ENCODE data around the gene TFR2. TPM values are rescaled to one million over a fixed set of nuclear protein-coding genes. Genes with fewer than 3 reads are reported as not detected.

TFR2 gene
- total RNA-seq, 2 donors from 2014 or later = 30.8 to 39.4 TPM

DNA sequence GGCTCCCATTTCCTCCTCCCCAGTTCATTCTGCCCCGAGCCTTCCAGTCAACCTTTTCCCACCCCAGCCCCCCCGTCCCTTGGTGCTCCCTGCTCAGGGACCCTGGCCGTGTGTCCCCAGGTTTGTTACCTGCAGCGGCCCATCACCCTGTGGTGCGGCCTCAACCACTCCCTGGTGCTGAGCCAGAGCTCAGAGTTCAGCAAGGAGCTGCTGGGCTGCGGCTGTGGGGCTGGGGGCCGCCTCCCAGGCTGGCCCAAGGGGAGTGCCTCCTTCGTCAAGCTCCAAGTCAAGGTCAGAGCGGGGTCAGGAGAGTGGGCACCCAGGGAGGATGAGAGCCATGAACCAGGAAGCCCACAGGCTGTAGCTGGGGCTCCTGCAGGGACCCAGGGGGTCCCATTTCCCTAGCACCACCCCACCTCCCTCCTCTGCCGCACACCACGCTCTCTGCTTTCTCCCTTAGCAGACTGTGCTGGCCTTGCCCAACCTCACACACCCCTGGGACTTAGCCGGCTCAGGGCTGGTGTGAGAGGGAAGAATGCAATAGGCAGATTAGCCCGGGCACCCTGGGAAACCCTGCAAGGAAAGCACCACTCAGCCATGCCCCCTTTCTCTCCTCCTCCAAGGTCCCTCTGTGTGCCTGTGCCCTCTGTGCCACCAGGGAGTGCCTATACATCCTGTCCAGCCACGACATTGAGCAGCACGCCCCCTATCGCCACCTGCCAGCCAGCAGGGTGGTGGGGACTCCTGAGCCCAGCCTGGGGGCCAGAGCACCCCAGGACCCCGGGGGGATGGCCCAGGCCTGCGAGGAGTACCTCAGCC, 41.2 kb downstream of the TFR2 start:
- Mint-ChIP-seq H3K4me1 (peaks cover 4% of the 10 kb centered on the region), H3K27me3 (no peaks in the 10 kb centered on the region), H3K4me3 (no peak overlapping the region), H3K9me3 (no peaks in the 10 kb centered on the region), H3K36me3 (ENCODE audit: low read depth) (no peaks in the 10 kb centered on the region), H3K27ac (no peak overlapping the region)
- ATAC-seq (replicated peaks) = no peak

DNA sequence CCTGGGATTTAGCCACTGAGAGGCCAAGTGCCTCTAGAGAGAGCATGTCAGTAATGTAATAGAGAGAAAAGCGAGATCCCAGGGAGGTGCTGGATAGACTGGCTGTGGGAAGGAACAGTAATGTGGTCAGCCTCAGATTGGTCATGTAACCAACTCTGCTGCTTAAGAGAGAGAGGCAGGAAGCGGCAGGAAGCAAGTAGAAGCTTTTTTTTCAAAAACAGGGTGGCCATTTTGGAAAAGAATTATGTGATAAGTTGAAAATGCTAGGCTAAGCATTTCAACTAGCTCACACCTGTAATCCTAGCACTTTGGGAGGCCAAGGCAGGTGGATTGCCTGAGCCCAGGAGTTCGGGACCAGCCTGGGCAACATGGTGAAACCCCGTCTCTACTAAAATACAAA, 42.9 kb downstream of the TFR2 start:
- no peaks in the 10 kb centered on the region for H3K36me3 Mint-ChIP-seq (ENCODE audit: low read depth)
- H3K27me3 Mint-ChIP-seq = no peaks in the 10 kb centered on the region
- ATAC-seq (replicated peaks) = no peak
- no peak overlapping the region for H3K27ac Mint-ChIP-seq
- H3K4me1 Mint-ChIP-seq = no peaks in the 10 kb centered on the region
- no peaks in the 10 kb centered on the region for H3K9me3 Mint-ChIP-seq
- no peak overlapping the region for H3K4me3 Mint-ChIP-seq

DNA sequence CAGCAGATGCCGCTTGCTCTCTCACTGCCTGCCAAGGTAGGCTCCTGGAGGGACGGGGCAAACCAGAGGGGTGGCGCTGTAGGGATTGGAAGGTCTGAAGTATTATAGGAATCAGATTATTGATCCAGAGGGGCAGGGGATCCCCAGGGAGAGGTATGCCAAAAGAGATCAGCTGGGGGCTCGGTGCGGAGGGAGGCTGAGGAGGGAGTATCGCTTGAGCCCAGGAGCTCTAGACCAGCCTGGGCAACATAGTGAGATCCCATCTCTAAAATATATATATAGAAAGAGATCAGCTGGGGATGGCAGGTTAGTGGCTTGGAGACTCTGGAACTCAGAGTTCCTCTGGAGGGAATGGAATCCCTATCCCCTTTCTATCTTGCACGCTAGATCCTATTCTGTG, 46.2 kb downstream of the TFR2 start:
- Mint-ChIP-seq H3K27me3 (no peaks in the 10 kb centered on the region), H3K4me1 (no peaks in the 10 kb centered on the region), H3K4me3 (no peak overlapping the region), H3K36me3 (ENCODE audit: low read depth) (no peaks in the 10 kb centered on the region), H3K9me3 (no peaks in the 10 kb centered on the region), H3K27ac (no peak overlapping the region)
- no peak for ATAC-seq (replicated peaks)

DNA sequence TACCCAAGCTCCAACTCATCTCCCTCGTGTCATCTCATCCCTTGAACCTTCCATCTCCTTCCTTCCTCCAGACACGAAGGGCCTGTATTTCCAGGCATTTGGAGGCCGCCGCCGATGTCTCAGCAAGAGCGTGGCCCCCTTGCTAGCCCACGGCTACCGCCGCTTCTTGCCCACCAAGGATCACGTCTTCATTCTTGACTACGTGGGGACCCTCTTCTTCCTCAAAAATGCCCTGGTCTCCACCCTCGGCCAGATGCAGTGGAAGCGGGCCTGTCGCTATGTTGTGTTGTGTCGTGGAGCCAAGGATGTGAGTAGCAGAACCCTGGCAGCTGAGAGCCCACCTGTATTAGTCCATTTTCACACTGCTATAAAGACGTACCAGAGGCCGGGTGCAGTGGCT, 49.8 kb downstream of the TFR2 start:
- H3K4me3 Mint-ChIP-seq = no peak overlapping the region
- no peaks in the 10 kb centered on the region for H3K9me3 Mint-ChIP-seq
- no peak overlapping the region for H3K27ac Mint-ChIP-seq
- H3K36me3 Mint-ChIP-seq (ENCODE audit: low read depth) = no peaks in the 10 kb centered on the region
- no peak for ATAC-seq (replicated peaks)
- H3K27me3 Mint-ChIP-seq = no peaks in the 10 kb centered on the region
- no peaks in the 10 kb centered on the region for H3K4me1 Mint-ChIP-seq

DNA sequence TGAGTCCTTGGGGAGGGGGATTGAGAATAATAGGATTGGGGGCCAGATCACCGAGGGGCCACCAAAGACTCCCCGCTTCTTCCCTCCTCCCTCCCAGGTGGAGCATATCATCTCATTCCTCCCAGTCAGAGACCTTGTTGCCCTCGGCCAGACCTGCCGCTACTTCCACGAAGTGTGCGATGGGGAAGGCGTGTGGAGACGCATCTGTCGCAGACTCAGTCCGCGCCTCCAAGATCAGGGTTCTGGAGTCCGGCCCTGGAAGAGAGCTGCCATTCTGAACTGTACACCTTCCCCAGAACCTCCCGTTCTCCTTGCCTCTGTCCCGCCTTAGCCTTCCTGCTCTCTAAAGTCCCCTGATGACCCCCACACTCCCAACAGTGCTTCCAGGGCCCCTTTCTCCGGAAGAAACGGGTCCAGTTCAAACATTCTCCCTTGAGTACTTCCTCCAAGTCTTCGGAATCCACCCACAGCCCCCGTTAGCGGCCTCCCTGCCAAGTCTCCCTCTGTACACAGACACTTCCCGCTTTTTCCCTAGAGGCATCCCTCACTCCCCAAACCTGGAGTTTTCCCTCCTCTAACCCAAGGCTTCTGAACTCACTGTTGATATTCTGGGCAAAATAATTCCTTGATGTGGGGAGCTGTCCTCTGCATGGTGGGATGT, 51.1 kb downstream of the TFR2 start:
- Mint-ChIP-seq H3K4me1 (peaks cover 3% of the 10 kb centered on the region), H3K27me3 (no peaks in the 10 kb centered on the region), H3K9me3 (no peaks in the 10 kb centered on the region), H3K36me3 (ENCODE audit: low read depth) (peaks cover 8% of the 10 kb centered on the region), H3K27ac (no peak overlapping the region), H3K4me3 (no peak overlapping the region)
- ATAC-seq (replicated peaks) = no peak

DNA sequence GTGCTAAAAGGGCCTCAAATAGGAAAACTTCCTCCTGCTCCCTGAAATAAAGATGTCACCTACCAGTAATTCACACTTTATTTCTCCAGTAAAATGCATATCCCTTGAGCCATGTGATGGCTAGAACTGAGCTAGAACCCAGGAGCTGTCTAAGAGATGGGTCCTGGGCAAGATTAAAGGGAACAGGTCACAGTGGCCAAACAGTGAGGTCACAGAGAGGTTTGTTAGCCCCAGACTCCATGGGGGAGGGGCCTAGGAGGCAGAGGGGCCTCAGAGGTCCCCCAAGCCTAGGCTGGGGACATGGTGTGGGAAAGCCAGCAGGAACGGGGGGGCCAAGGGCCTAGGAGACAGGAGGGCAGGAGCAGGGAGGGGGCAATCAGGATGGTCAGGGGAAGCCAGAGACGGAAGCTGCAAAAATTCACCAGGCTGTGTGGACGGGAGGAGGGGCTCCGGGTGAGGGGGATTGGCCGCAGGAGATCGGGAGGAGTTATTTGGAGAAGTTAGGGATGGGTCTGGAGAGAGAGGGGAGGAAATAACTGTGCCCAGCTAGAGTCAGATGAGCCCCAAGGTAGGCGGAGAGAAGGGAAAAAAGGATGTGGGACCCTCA, 51.9 kb downstream of the TFR2 start:
- peaks cover 8% of the 10 kb centered on the region for H3K36me3 Mint-ChIP-seq (ENCODE audit: low read depth)
- H3K4me3 Mint-ChIP-seq = no peak overlapping the region
- H3K27me3 Mint-ChIP-seq = no peaks in the 10 kb centered on the region
- H3K9me3 Mint-ChIP-seq = no peaks in the 10 kb centered on the region
- ATAC-seq (replicated peaks) = no peak
- H3K4me1 Mint-ChIP-seq = peaks cover 7% of the 10 kb centered on the region
- H3K27ac Mint-ChIP-seq = no peak overlapping the region

DNA sequence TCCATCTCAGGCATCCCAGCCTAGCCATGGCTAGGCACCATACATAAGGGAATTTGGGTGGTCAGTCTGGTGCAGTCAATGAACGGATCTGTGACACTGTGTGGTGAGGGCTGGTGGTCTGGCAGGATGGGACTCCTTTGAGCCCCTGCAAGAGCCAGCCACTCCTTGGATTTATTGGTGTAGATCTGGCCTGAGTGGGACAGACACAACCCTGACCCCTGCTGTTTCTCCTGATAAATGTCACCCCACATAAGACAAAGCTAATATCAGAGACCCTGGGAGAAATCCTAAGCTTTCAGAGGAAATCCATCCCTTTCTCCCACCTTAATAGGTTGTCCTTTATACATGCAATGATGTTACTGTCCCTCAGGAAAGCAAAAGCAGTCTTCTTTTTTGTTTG, 52.9 kb downstream of the TFR2 start:
- H3K4me3 Mint-ChIP-seq = peak overlapping the region; percentile 98

DNA sequence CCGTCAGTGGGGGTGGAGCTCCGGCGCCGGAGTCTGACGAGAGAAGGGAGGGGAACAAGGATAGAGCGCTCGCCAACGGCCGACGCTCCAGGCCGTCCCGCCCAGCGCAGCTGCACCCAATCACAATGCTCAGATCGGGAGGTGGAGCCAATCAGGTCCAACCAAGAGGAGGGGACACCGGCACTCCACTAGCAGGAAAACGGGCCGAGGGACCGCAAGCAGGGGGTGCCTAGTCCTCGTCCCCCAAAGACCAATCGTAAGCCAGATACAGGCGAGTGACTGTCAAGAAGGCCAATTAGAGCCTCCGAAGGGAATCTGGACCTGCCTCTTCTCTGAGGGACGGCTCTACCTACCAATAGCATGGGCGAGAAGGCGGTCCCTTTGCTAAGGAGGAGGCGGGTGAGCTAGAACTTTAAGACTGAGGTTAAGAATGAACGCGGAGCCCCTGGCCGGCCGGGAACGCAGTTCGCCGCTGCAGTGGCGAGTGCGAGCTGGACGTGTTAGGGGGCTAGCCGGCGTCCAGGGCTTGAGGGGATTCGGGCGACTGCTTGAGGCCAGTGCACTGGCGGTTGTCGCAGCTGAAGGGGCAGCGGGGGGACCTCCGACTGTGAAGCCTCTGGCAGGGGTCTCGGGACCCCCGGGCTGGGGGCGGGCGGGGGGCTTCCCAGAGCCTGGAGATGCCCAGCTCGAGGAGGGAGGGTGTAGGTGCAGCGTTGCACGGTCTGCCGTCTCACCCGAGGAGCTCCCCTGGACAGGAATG, 54.9 kb downstream of the TFR2 start, which contains the start of gene FBXO24:
TSS of gene FBXO24 (plus strand) at position 63 of the 760 bp plus-strand sequence. CDS start at position 361, 298 bp downstream.
- H3K9me3 Mint-ChIP-seq = no peaks in the 10 kb centered on the region
- peak within 1 kb of the TSS; percentile 98 for H3K4me3 Mint-ChIP-seq
- H3K36me3 Mint-ChIP-seq (ENCODE audit: low read depth) = peaks cover 21% of the 10 kb centered on the region
- ATAC-seq (replicated peaks) = peak; percentile 89
- peaks cover 18% of the 10 kb centered on the region for H3K4me1 Mint-ChIP-seq
- peak within 1 kb of the TSS; percentile 98 for H3K27ac Mint-ChIP-seq
- no peaks in the 10 kb centered on the region for H3K27me3 Mint-ChIP-seq

More for the DNA sequence above, 52.9 kb downstream of the TFR2 start:
- Mint-ChIP-seq H3K4me1 (peaks cover 14% of the 10 kb centered on the region), H3K9me3 (no peaks in the 10 kb centered on the region), H3K27me3 (no peaks in the 10 kb centered on the region), H3K27ac (no peak overlapping the region), H3K36me3 (ENCODE audit: low read depth) (peaks cover 15% of the 10 kb centered on the region)
- ATAC-seq (replicated peaks) = no peak

DNA sequence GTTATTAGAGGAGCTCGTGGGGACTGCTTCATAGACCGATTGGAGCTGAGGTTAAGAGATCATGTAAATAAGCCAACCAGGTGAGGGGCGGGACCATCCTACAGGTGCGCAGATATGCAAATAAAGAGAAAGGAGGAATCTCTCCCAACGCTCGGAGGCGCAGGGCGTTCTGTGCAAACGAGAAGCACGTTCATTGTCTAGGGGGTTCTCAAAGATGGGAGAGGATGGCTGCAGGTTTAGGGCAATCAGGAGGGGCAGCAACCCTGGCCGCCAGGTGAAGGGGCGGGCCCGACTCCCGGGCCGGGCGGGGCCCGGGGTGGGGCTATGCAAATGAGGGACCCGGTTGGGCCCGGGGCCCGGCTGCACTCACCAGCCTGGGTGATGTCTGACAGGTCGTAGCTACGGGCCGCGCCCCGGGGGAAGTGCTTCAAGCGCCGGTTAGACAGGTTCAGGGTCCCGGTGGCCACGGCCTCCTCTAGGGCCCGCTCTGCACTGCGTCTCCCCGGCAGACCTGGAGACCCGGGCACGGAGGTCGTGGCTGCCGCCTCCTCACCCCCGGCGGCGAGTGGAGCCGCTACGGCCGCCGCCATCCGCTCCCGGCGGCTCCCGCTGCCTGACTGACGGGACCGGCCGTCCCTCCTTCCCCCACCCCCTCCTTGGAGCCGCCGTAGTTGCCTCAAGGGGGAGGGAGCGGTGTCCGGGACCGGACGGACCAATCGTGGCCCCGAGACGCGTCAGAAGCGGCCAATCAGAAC, 55.7 kb downstream of the TFR2 start, which contains the start of gene LRCH4:
TSS of gene LRCH4 (minus strand) at position 619 of the 755 bp plus-strand sequence. CDS start at position 590, 29 bp downstream.
- peaks cover 25% of the 10 kb centered on the region for H3K36me3 Mint-ChIP-seq (ENCODE audit: low read depth)
- peaks cover 18% of the 10 kb centered on the region for H3K4me1 Mint-ChIP-seq
- peak within 1 kb of the TSS; percentile 98 for H3K4me3 Mint-ChIP-seq
- no peaks in the 10 kb centered on the region for H3K27me3 Mint-ChIP-seq
- peak within 1 kb of the TSS; percentile 98 for H3K27ac Mint-ChIP-seq
- H3K9me3 Mint-ChIP-seq = no peaks in the 10 kb centered on the region
- ATAC-seq (replicated peaks) = peak; percentile 30

DNA sequence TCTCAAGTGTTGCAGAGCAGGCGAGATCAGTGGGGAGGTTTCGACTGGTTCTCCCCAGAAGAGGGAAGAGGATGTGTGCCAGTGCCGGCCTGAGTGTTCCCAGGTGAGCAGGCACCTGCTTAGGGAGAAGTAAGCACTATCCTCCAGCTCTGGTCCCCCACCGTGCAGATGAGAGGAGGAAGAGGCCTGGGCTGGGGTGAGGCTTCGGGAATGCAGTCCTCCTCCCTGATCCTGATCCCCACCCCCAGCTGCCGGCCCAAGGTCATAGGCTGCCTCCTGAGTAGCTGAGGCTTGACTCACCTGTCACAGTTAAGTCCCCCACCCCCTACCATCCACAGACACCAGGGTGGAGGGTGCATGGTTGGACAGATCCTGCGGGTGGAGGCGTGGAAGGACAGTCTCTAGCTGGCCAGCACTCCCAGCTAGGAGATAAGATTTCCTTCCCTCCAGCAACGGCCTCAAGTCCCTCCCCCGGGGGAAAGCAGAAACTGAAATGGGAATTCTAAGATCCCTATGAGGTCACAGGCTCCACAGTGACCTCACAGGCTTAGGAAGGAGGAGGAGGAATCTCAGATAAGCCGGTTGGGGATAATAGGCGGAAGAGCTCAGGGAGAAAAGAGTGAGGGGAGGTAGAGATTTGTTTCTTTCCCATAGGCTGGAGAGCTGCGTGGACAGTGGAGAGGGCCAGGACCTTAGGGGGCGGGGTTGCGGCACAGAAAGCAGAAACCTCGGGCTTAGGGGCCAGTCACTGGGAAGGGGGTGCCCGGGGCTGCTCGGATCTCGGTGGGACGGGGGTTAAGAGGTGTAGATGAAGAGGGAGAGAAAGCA, 56.5 kb downstream of the TFR2 start:
- H3K4me3 Mint-ChIP-seq = peak overlapping the region; percentile 98
- H3K4me1 Mint-ChIP-seq = peaks cover 18% of the 10 kb centered on the region
- peaks cover 25% of the 10 kb centered on the region for H3K36me3 Mint-ChIP-seq (ENCODE audit: low read depth)
- no peaks in the 10 kb centered on the region for H3K27me3 Mint-ChIP-seq
- ATAC-seq (replicated peaks) = no peak
- H3K9me3 Mint-ChIP-seq = no peaks in the 10 kb centered on the region
- peak overlapping the region; percentile 98 for H3K27ac Mint-ChIP-seq

DNA sequence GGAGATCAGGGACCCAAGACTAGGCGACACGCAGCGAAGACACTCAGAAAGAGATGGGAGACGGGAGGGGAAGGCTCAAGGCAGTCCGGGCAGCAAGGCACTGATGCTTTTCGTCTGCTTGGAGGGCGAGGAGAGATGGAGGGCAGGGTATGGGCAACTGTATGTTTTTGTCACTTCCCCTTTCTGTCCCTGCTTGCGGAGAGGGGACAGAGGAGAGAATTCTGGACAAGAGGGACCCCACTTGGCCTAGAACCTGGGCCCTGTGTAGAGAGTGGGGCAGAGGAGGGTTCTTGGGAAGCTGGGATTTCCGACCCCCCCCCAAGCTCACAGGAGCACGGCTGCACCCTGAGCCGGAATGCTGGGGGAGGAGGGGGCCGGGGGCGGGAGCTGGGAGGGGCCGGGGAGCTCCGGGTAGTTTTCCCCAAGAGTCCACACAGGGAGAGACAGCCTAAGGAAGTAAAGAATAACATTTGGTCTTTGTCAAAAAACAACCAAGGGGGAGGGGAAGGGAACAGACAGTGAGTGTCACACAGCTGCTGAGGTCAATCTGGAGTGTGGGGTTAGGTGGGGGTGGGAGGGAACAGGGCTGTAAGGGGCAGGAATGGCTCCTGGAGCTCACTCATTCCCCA, 57.2 kb downstream of the TFR2 start:
- H3K27me3 Mint-ChIP-seq = no peaks in the 10 kb centered on the region
- H3K36me3 Mint-ChIP-seq (ENCODE audit: low read depth) = peaks cover 25% of the 10 kb centered on the region
- H3K9me3 Mint-ChIP-seq = no peaks in the 10 kb centered on the region
- peaks cover 18% of the 10 kb centered on the region for H3K4me1 Mint-ChIP-seq
- H3K27ac Mint-ChIP-seq = peak overlapping the region; percentile 98
- H3K4me3 Mint-ChIP-seq = peak overlapping the region; percentile 98
- ATAC-seq (replicated peaks) = no peak

DNA sequence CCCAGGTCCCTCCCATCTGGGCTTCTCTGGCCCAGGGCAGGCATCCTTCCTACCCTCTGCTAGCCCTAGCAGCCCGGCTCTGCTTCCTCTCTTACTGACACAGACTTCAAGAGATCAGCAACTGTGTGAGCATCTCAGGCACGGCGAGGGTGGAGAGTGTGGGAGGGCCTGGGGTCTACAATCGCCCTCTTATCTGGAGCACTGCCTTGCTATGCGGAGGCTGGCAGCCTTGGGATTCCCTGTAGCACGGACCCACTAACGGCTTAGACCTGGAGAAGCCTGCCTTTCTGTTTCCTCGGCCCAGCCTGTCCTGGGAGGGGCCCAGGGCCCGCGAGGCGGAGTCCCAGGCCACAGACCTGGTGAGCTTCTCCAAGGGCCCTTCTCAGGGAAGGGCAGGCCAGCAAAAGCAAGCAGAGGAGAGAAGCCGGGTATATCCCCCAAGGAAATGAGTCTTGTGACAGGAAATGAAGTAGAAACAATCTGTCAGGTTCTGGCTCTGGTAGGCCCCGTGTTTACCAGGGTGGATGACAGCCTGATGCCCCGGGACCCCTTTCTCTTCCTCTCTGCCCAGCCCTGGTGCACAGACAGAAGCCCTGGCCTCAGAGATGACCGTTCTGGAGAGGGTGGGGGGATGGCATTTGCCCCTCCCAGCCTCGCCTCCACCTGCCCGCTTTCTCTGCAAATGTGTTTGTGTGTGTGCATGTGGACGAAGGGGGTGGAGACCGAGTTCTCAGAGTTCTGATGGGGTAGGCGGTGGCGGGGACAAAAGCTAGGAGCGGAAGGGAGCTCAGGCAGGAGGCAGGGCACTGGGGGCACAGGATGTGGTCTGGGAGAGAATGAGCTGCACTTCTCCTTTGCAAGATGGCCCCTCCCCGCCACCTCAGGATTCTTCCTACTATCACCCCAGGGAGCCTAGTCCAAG, 58.0 kb downstream of the TFR2 start:
- H3K36me3 Mint-ChIP-seq (ENCODE audit: low read depth) = peaks cover 25% of the 10 kb centered on the region
- peak overlapping the region; percentile 98 for H3K27ac Mint-ChIP-seq
- H3K4me1 Mint-ChIP-seq = peaks cover 18% of the 10 kb centered on the region
- peak overlapping the region; percentile 98 for H3K4me3 Mint-ChIP-seq
- ATAC-seq (replicated peaks) = peak; percentile 25
- no peaks in the 10 kb centered on the region for H3K27me3 Mint-ChIP-seq
- H3K9me3 Mint-ChIP-seq = no peaks in the 10 kb centered on the region
